Cardiac fibroblast (primary cell): Measurements from ENCODE around the gene CFAP61.

ENCODE experiments used
- DNase-seq, 2 donors: peaks; one replicate each; pipeline versions ENCODE4 v3.0.0 to v3.0.0-alpha.2; 2010; ENCODE audit warnings: low read depth in 2 of 2
- H3K4me3 ChIP-seq, 2 donors: replicated peaks in 1 of 2; 1 replicate in 1 of 2; 2 replicates in 1 of 2; pipeline ENCODE4 v1.5.1; 2011; ENCODE audit warnings: low read depth in 2 of 2, low read length in 2 of 2, mild to moderate bottlenecking in 2 of 2, moderate library complexity in 1 of 2
- TF ChIP-seq, protein P1 (sequence below): IDR thresholded peaks from one replicate; pipeline ENCODE4 v1.5.1; 2011; ENCODE audit warnings: low read depth, mild to moderate bottlenecking, low read length, inconsistent platforms

Gene CFAP61

DNA sequence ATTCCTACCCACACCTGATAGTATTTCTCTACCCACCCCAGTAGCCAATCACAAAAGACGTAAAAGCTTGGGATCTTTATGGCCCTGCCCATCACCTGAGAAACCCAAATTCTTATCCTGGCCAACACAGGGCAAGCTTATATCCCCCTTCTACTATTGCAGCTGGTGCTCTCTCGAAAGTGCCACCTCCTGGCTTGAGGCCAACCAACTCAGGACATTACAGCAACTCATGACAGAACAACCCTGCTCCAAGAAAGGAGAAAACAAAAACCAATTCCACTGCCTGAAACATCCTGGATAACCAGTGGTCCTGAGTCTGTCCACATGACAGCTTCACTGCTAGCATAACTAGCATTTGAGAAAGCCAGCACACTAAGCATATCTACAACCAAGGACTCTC, 97.9 kb downstream of the CFAP61 start:
- DNase-seq = no peak

DNA sequence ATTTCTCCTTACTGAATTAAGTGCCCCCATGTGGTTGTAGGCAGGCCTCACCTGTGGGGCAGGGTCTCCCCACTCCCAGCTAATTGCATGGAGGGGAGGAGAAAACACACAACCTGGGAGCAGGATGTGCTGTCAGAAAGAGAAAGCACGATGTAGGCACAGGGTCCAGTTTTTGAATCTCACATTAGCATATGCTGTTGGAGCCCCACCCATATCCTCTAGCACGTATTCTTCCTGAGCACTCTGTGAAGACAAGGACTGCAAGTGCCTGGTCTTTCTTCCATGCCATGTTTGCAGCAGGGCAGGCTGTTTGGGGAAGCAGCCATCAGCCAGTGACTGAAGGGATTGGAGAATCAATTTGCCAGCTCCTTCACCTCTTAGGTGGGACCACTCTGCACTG, 108.2 kb downstream of the CFAP61 start:
- no peak for DNase-seq
- H3K4me3 ChIP-seq = no peak overlapping the region
- TF ChIP-seq, protein P1, sequence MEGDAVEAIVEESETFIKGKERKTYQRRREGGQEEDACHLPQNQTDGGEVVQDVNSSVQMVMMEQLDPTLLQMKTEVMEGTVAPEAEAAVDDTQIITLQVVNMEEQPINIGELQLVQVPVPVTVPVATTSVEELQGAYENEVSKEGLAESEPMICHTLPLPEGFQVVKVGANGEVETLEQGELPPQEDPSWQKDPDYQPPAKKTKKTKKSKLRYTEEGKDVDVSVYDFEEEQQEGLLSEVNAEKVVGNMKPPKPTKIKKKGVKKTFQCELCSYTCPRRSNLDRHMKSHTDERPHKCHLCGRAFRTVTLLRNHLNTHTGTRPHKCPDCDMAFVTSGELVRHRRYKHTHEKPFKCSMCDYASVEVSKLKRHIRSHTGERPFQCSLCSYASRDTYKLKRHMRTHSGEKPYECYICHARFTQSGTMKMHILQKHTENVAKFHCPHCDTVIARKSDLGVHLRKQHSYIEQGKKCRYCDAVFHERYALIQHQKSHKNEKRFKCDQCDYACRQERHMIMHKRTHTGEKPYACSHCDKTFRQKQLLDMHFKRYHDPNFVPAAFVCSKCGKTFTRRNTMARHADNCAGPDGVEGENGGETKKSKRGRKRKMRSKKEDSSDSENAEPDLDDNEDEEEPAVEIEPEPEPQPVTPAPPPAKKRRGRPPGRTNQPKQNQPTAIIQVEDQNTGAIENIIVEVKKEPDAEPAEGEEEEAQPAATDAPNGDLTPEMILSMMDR = no peak

More for the DNA sequence above, 97.9 kb downstream of the CFAP61 start:
- TF ChIP-seq, protein P1 = no peak
- H3K4me3 ChIP-seq = no peak overlapping the region

DNA sequence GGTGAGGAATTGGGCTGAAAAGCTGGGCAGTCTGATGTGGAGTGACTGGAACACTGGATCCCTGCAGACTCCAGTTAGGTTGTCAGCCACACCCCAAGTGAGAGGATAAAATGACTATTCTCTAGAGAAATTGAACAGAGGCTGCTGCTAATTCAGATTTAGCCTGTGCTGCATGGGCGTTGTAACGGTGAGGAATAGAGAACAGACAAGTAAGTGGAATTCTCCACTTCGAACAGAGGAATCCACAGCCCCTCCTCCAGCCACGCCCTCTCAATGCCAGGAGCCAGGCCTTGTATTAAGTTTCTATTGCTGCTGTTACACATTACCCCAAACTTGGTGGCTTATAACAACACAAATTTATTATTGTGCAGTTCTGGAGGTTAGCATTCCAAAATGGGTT, 109.3 kb downstream of the CFAP61 start:
- TF ChIP-seq, protein P1 = no peak
- H3K4me3 ChIP-seq = no peak overlapping the region
- no peak for DNase-seq

DNA sequence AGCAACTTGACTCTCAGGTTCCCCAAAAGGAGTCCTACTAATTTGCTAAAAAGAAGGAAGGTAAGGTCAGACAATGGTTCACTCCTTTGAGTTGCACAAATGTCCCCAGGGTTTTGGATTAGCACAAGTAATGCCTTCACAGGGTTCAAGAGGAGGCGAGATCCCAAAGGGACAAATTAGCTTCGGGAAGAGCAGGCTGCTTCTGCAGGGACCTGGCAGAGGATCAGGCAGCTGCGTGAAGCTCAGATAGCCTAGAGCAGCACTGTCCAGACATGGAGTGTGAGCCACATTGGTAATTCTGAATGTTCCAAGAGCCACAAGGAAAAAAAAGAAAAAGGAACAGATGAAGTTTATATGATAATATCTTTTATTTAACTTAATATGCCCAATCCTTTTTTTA, 115.4 kb downstream of the CFAP61 start:
- TF ChIP-seq, protein P1 = no peak
- DNase-seq = no peak

DNA sequence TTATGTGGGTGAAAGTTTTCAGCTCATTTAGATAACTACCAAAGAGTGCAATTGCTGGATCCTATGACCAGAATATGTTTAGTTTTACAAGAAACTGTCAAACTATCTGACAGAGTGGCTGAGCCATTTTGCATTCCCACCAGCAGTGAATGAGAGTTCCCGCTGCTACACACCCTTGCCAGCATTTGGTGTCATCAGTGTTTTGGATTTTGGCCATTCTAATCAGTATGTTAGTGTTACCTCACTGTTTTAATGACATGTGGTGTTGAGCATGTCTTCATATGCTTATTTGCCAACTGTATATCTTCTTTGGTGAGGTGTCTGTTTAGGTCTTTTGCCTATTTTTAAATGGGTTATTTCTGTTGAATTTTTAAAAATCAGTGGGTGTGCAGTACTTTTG, 120.9 kb downstream of the CFAP61 start:
- DNase-seq = no peak
- TF ChIP-seq, protein P1 = no peak
- H3K4me3 ChIP-seq = no peak overlapping the region

More for the DNA sequence above, 115.4 kb downstream of the CFAP61 start:
- H3K4me3 ChIP-seq = no peak overlapping the region

DNA sequence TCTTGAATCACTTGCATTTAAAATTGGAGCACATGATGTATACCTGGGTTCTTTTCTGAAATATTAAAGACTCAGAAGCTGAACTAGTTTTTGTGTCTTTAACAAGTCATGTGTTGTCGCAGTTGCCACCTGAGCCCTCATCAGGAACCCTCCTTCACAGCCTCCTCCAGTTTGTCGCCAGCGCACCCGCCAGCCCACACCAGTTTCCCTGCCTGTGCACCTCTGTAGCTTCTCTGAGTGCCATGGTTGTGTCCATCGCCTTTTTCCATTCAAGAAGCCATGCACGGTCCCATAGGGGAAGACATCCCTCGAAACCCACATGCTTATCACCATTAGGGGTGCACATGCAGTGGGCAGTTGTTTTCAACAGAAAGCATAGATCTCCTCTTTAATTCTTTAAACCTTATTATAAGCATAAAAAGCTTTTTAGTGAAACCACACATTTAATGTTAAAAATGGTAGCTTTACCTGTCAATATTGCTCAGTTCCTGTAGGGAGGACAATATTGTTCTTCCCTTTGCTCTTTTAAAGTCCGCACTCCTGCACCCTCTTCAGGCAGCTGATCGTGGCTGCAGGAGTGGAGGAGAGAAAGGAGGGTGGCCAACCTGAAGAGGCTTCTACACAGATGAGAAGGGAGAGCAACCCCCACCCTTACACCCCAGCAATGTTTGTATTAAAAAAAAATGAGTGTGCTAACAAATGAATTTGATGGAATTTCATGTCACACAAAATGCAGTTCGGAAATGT, 121.9 kb downstream of the CFAP61 start:
- H3K4me3 ChIP-seq = no peak overlapping the region
- TF ChIP-seq, protein P1 = no peak
- DNase-seq = no peak

DNA sequence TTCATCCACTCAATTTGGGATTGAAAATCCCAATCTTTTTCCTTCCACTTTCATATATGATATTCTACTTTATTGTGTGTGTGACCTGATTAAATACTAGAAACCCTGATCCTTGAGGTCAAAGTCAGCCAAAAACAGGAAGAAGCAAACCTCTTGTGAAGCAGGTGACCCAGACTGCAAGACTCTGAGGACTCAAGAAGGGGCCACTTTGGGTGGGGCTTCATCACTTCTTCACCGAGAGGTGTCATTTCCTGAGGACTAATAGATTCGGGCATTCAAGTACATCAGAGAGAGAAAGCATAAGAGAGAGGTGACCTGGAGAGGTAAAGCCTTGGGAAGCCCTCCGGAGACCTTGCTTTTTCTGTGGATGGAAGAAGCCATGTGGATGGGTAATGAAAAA, 129.0 kb downstream of the CFAP61 start:
- TF ChIP-seq, protein P1 = no peak
- DNase-seq = no peak

More for the DNA sequence above, 129.0 kb downstream of the CFAP61 start:
- no peak overlapping the region for H3K4me3 ChIP-seq
